ENCODE data around the gene CX3CL1.

DNA sequence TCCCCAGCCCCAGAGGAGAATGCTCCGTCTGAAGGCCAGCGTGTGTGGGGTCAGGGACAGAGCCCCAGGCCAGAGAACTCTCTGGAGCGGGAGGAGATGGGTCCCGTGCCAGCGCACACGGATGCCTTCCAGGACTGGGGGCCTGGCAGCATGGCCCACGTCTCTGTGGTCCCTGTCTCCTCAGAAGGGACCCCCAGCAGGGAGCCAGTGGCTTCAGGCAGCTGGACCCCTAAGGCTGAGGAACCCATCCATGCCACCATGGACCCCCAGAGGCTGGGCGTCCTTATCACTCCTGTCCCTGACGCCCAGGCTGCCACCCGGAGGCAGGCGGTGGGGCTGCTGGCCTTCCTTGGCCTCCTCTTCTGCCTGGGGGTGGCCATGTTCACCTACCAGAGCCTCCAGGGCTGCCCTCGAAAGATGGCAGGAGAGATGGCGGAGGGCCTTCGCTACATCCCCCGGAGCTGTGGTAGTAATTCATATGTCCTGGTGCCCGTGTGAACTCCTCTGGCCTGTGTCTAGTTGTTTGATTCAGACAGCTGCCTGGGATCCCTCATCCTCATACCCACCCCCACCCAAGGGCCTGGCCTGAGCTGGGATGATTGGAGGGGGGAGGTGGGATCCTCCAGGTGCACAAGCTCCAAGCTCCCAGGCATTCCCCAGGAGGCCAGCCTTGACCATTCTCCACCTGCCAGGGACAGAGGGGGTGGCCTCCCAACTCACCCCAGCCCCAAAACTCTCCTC lies 10.4 kb downstream of the CX3CL1 start:
- TF ChIP-seq, protein P1, sequence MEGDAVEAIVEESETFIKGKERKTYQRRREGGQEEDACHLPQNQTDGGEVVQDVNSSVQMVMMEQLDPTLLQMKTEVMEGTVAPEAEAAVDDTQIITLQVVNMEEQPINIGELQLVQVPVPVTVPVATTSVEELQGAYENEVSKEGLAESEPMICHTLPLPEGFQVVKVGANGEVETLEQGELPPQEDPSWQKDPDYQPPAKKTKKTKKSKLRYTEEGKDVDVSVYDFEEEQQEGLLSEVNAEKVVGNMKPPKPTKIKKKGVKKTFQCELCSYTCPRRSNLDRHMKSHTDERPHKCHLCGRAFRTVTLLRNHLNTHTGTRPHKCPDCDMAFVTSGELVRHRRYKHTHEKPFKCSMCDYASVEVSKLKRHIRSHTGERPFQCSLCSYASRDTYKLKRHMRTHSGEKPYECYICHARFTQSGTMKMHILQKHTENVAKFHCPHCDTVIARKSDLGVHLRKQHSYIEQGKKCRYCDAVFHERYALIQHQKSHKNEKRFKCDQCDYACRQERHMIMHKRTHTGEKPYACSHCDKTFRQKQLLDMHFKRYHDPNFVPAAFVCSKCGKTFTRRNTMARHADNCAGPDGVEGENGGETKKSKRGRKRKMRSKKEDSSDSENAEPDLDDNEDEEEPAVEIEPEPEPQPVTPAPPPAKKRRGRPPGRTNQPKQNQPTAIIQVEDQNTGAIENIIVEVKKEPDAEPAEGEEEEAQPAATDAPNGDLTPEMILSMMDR (IDR thresholded peaks at IDR 0.05): no peak
- TF ChIP-seq POLR2A (IDR thresholded peaks at IDR 0.05) (no peak), EP300 (IDR thresholded peaks at IDR 0.05; ENCODE audit: low read depth) (no peak), POLR2AphosphoS5 (IDR thresholded peaks at IDR 0.05) (no peak)
